ENCODE results near the gene GGTA1.

The GGTA1 gene

DNA sequence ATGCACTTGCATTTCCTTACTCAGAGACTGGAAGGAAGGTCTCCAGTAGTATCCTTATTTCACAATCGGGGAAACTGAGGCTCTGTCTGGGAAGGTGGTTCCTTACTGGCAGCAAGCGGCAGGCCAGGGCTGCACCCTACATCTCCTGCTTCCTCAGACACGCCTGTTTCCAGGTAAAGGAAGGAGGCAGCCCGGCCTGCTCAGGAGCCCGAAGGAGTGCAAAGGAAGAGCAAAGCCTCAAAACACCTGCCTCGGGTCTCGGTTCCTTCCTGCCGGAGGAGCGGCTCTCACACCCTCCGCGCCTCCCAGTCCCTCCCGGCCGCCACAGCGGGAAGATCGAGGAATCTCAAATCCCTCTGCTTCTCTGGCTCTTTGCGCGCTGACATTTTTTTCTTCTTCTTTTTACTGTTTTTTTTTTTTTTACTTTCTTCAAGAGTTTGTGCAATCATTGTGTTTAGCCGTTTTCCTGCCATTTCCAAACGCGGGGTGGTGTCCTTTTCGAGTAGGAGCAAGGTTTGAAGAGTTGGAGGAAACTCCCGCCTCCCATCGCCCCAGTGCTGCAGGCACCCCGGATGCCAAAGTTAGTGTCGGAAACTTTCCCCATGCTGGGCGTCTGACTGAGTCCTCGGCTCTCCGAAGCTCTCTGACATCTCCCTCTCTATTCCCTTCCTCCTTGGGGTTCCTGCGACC lies 1.0 kb downstream of the GGTA1 start:
- Histone ChIP-seq H3K27me3 (ENCODE audit: control insufficient read depth, insufficient read depth, low read length) (peaks cover 51% of the 10 kb centered on the region), H3K4me1 (ENCODE audit: control insufficient read depth, low read depth, low read length) (peaks cover 2% of the 10 kb centered on the region), H3K36me3 (ENCODE audit: control insufficient read depth, low read depth, low read length) (no peaks in the 10 kb centered on the region), H3K9me3 (ENCODE audit: control insufficient read depth, low read depth, low read length) (no peaks in the 10 kb centered on the region), H3K9ac (ENCODE audit: low read length) (no peak overlapping the region), H3K27ac (ENCODE audit: low read length) (no peak overlapping the region), H3K4me3 (ENCODE audit: low read length) (peak overlapping the region; percentile 67)

DNA sequence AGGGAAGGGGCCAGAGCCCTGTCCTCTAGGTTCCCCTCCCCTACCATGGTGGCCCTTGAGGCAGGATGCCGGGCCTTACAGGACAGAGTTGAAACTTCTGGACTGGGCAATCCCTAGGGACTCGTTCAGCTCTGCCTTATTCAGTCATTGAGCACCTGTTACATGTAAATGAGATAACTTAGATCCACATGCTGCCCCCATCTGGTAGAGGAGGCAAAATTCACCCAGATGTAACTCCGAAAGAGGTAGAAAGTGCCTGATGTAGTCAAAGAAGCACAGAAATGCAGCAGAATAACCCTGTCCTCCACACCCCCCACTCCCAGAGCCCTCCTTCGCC lies 1.5 kb downstream of the GGTA1 start:
- no peak overlapping the region for H3K9ac ChIP-seq (ENCODE audit: low read length)
- no peaks in the 10 kb centered on the region for H3K36me3 ChIP-seq (ENCODE audit: control insufficient read depth, low read depth, low read length)
- H3K4me1 ChIP-seq (ENCODE audit: control insufficient read depth, low read depth, low read length): no peaks in the 10 kb centered on the region
- no peak overlapping the region for H3K27ac ChIP-seq (ENCODE audit: low read length)
- H3K27me3 ChIP-seq (ENCODE audit: control insufficient read depth, insufficient read depth, low read length): peaks cover 50% of the 10 kb centered on the region
- H3K9me3 ChIP-seq (ENCODE audit: control insufficient read depth, low read depth, low read length): no peaks in the 10 kb centered on the region
- peak overlapping the region; percentile 67 for H3K4me3 ChIP-seq (ENCODE audit: low read length)

DNA sequence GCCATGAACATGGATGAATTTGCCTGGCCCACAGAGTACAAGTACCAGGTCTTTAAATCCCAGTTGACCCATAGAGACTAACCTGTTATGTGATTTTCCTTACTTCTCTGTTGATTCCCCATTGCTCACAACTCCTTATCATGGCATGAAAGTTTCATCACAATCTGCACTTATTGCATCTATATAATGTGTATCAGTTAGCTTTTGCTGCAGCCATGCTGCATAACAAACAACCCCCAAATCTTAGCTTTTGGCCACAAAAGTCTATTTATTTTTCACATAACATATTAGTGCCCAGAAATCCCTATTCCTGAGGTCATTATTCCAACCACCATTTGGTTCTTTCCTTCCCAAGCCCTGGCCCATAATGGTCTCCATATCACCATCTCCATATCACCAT lies 3.7 kb downstream of the GGTA1 start:
- Histone ChIP-seq H3K9ac (ENCODE audit: low read length) (no peak overlapping the region), H3K4me1 (ENCODE audit: control insufficient read depth, low read depth, low read length) (no peaks in the 10 kb centered on the region), H3K9me3 (ENCODE audit: control insufficient read depth, low read depth, low read length) (no peaks in the 10 kb centered on the region), H3K36me3 (ENCODE audit: control insufficient read depth, low read depth, low read length) (no peaks in the 10 kb centered on the region), H3K4me3 (ENCODE audit: low read length) (no peak overlapping the region), H3K27me3 (ENCODE audit: control insufficient read depth, insufficient read depth, low read length) (peaks cover 40% of the 10 kb centered on the region), H3K27ac (ENCODE audit: low read length) (no peak overlapping the region)

DNA sequence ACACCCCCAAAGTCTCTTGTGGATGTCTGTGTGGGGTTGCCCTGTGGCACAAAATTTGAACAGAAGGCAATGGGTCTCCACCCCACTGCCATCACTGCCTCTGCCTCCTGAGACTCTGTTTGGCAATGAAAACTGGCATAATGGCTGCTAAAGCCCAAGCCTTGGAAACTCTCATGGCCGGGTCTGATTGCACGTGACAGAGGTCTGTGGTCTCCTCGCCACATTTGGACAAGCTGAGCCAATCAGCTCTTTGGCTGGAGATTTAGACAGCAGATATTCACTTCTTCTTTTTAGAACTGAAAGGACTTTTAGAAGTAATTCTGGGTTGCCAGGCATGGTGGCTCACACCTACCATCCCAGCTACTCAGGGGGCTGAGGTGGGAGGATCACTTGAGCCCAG lies 5.5 kb downstream of the GGTA1 start:
- Histone ChIP-seq H3K4me3 (ENCODE audit: low read length) (no peak overlapping the region), H3K9me3 (ENCODE audit: control insufficient read depth, low read depth, low read length) (no peaks in the 10 kb centered on the region), H3K9ac (ENCODE audit: low read length) (no peak overlapping the region), H3K4me1 (ENCODE audit: control insufficient read depth, low read depth, low read length) (no peaks in the 10 kb centered on the region), H3K36me3 (ENCODE audit: control insufficient read depth, low read depth, low read length) (no peaks in the 10 kb centered on the region), H3K27ac (ENCODE audit: low read length) (no peak overlapping the region), H3K27me3 (ENCODE audit: control insufficient read depth, insufficient read depth, low read length) (peaks cover 22% of the 10 kb centered on the region)

DNA sequence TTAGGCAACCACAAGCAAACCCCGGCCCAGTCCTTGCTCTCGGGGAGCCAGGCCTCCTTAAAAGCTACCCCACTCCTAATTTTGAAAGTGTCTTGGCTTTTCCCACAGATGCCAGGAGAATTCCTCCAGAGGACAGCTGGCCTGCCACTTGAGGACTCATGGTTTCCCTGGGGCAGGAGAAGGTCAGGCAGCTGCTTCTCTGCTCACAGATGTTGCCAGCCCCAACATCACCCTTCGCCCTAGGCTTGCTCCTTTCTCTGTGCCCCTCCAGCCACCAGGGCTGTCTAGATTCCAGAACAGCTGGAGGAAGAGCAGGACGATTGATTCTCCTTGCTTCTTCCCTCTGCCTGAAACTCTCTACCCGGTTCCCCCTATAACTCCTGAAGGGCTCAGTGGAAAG lies 8.5 kb downstream of the GGTA1 start:
- H3K27ac ChIP-seq (ENCODE audit: low read length): no peak overlapping the region
- H3K4me3 ChIP-seq (ENCODE audit: low read length): no peak overlapping the region
- H3K9ac ChIP-seq (ENCODE audit: low read length): no peak overlapping the region
- no peaks in the 10 kb centered on the region for H3K4me1 ChIP-seq (ENCODE audit: control insufficient read depth, low read depth, low read length)
- no peaks in the 10 kb centered on the region for H3K36me3 ChIP-seq (ENCODE audit: control insufficient read depth, low read depth, low read length)
- H3K27me3 ChIP-seq (ENCODE audit: control insufficient read depth, insufficient read depth, low read length): no peaks in the 10 kb centered on the region
- no peaks in the 10 kb centered on the region for H3K9me3 ChIP-seq (ENCODE audit: control insufficient read depth, low read depth, low read length)

DNA sequence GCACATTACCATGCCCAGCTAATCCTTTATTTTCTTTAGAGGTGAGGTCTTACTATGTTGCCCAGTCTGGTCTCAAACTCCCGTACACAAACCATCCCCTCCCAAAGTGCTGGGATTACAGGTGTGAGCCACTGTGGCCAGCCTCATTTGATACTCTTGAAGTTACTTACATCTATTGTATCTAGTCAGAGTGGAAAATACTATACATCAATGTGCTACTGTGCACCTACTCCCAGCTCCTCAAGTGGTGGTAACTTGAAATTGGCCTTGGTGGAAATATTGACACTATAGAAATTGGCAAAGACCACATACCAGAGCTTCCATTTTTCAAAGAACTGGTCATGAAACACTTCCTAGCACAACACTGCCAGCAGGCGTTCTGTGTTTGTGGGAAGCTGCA lies 10.3 kb downstream of the GGTA1 start:
- H3K4me3 ChIP-seq (ENCODE audit: low read length): no peak overlapping the region
- no peaks in the 10 kb centered on the region for H3K9me3 ChIP-seq (ENCODE audit: control insufficient read depth, low read depth, low read length)
- H3K4me1 ChIP-seq (ENCODE audit: control insufficient read depth, low read depth, low read length): no peaks in the 10 kb centered on the region
- H3K27me3 ChIP-seq (ENCODE audit: control insufficient read depth, insufficient read depth, low read length): no peaks in the 10 kb centered on the region
- no peak overlapping the region for H3K9ac ChIP-seq (ENCODE audit: low read length)
- H3K36me3 ChIP-seq (ENCODE audit: control insufficient read depth, low read depth, low read length): no peaks in the 10 kb centered on the region
- no peak overlapping the region for H3K27ac ChIP-seq (ENCODE audit: low read length)

DNA sequence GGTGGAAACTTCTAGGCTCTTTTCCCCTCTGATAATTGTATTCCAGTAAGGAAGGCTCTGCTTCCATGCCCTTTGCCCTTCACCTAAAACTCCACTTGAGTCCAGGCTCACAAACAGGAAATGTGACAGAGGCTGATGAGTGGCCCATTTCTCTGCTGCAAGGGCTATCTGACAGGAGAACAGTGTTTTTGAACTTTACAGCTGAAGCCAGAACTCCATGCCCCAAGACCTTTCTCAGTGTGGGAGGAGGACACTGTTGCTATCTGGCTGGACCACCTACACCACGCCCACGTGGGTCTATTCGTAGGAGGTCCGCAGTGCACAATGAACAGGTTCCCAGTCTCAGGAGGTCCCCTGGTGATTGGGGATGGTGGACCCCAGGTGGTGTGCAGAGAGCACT lies 13.6 kb downstream of the GGTA1 start:
- Histone ChIP-seq H3K27me3 (ENCODE audit: control insufficient read depth, insufficient read depth, low read length) (no peaks in the 10 kb centered on the region), H3K9me3 (ENCODE audit: control insufficient read depth, low read depth, low read length) (no peaks in the 10 kb centered on the region), H3K9ac (ENCODE audit: low read length) (no peak overlapping the region), H3K4me3 (ENCODE audit: low read length) (no peak overlapping the region), H3K4me1 (ENCODE audit: control insufficient read depth, low read depth, low read length) (no peaks in the 10 kb centered on the region), H3K27ac (ENCODE audit: low read length) (no peak overlapping the region), H3K36me3 (ENCODE audit: control insufficient read depth, low read depth, low read length) (no peaks in the 10 kb centered on the region)

DNA sequence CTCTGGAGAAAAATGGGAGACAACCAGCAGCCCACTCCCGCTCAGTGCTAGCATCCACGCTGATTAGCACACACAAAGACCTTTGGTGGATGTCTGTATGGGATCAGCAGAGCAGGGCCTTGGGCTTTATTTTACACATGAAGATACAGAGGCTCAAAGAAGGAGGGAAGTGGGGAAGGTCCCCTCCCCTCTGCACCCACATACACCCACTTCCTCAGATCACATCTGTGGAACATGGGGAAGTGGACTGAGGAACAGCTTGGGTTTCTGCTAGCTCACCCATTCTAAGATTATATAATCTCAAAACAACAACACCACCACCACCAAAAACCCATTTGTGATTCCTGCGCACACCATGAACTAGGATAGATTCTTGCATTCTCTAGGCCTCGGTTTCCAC lies 14.0 kb downstream of the GGTA1 start:
- Histone ChIP-seq H3K36me3 (ENCODE audit: control insufficient read depth, low read depth, low read length) (no peaks in the 10 kb centered on the region), H3K9me3 (ENCODE audit: control insufficient read depth, low read depth, low read length) (no peaks in the 10 kb centered on the region), H3K9ac (ENCODE audit: low read length) (no peak overlapping the region), H3K4me3 (ENCODE audit: low read length) (no peak overlapping the region), H3K27ac (ENCODE audit: low read length) (no peak overlapping the region), H3K27me3 (ENCODE audit: control insufficient read depth, insufficient read depth, low read length) (no peaks in the 10 kb centered on the region), H3K4me1 (ENCODE audit: control insufficient read depth, low read depth, low read length) (no peaks in the 10 kb centered on the region)

DNA sequence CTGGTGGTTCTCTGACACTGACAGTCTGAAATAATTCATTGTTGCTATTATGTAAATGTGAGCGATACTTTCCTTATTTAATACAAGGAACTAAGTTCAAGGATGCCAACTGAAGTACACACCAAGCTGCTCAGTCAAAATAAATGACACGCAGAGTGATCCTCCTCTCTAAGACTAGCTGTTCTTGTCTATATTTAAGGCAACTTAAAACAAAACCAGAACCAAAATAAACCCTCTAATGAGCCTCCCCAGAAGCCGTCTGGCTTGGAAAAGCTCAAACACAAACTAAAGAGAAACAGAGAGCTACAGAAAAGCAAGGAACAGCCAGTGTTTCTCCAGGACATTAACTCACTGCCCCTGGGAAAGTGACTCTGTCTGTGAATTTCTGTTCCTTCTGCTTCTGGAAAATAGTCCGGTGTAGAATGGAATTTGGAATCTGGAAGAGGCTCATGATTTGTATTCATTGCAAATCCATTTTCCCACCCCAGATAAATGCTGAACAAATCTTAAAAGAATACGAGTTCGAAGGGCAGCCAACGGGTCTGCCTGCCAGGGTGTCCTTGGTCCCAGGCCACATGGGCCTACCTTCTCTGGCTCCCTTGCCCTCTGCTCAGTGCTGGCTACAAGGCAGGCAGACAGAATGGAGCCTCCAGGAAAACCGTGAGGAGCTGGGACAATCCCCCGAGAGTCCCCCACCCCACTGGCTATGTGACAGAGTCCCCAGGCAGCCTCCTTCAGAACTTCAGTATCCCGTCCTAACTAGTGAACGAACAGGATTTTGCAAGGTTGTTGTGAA lies 14.8 kb downstream of the GGTA1 start:
- Histone ChIP-seq H3K4me1 (ENCODE audit: control insufficient read depth, low read depth, low read length) (no peaks in the 10 kb centered on the region), H3K36me3 (ENCODE audit: control insufficient read depth, low read depth, low read length) (no peaks in the 10 kb centered on the region), H3K4me3 (ENCODE audit: low read length) (no peak overlapping the region), H3K9ac (ENCODE audit: low read length) (no peak overlapping the region), H3K9me3 (ENCODE audit: control insufficient read depth, low read depth, low read length) (no peaks in the 10 kb centered on the region), H3K27me3 (ENCODE audit: control insufficient read depth, insufficient read depth, low read length) (no peaks in the 10 kb centered on the region), H3K27ac (ENCODE audit: low read length) (no peak overlapping the region)

DNA sequence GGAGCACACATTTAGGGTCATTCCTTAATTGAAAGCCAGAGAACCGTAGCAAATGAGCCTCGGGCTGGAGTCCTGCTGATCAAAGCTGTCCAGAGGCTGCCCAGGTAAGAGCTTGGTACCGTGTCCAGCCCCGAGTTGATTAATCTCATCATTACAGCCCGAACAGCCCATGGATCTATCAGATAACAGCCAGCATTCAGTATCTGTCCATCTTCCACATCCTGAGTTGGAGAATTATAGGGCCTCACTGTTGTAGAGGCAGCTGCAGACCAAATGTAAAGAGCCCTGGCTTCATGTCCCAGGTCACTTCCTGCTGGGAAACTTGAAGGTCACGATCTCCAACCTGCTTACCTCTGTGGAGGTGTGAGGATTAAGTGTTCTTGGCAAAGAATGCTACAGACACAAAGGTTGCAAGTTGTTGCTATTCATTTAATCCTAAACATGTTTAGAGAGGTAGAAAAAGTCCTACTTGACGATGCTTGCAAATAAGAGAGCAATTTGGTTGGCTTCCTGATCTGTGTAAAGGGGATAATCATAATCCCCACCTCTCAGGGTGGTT lies 16.1 kb downstream of the GGTA1 start:
- no peaks in the 10 kb centered on the region for H3K4me1 ChIP-seq (ENCODE audit: control insufficient read depth, low read depth, low read length)
- H3K27me3 ChIP-seq (ENCODE audit: control insufficient read depth, insufficient read depth, low read length): no peaks in the 10 kb centered on the region
- no peaks in the 10 kb centered on the region for H3K9me3 ChIP-seq (ENCODE audit: control insufficient read depth, low read depth, low read length)
- H3K4me3 ChIP-seq (ENCODE audit: low read length): no peak overlapping the region
- no peak overlapping the region for H3K27ac ChIP-seq (ENCODE audit: low read length)
- H3K36me3 ChIP-seq (ENCODE audit: control insufficient read depth, low read depth, low read length): no peaks in the 10 kb centered on the region
- no peak overlapping the region for H3K9ac ChIP-seq (ENCODE audit: low read length)

DNA sequence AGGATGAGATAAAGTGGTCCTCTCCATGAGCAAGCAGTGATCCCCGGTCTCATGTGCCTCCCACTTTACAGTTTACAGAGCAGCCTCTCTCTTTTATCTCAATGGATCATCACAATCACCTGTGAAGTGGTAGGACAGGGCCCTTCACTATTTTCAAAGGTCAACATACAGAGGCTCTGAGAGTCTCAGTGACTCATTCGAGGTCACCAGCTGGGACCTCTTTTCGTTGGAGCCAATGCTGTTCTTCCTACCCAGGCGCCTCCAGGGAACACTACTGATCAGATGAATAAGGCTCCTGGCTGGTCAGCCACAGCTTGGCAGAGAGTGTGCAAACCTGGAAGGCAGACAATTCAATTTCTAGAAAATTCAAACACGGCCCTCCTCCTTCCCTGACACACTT lies 16.6 kb downstream of the GGTA1 start:
- Histone ChIP-seq H3K27me3 (ENCODE audit: control insufficient read depth, insufficient read depth, low read length) (no peaks in the 10 kb centered on the region), H3K27ac (ENCODE audit: low read length) (no peak overlapping the region), H3K9ac (ENCODE audit: low read length) (no peak overlapping the region), H3K9me3 (ENCODE audit: control insufficient read depth, low read depth, low read length) (no peaks in the 10 kb centered on the region), H3K36me3 (ENCODE audit: control insufficient read depth, low read depth, low read length) (no peaks in the 10 kb centered on the region), H3K4me3 (ENCODE audit: low read length) (no peak overlapping the region), H3K4me1 (ENCODE audit: control insufficient read depth, low read depth, low read length) (no peaks in the 10 kb centered on the region)
